Measurements from ENCODE around the gene UMODL1.
"Not testable (repeated sequence)": the region's sequence is repeated elsewhere in the genome, so short reads cannot be mapped to it uniquely, and the experiment has no call there.

Gene UMODL1

DNA sequence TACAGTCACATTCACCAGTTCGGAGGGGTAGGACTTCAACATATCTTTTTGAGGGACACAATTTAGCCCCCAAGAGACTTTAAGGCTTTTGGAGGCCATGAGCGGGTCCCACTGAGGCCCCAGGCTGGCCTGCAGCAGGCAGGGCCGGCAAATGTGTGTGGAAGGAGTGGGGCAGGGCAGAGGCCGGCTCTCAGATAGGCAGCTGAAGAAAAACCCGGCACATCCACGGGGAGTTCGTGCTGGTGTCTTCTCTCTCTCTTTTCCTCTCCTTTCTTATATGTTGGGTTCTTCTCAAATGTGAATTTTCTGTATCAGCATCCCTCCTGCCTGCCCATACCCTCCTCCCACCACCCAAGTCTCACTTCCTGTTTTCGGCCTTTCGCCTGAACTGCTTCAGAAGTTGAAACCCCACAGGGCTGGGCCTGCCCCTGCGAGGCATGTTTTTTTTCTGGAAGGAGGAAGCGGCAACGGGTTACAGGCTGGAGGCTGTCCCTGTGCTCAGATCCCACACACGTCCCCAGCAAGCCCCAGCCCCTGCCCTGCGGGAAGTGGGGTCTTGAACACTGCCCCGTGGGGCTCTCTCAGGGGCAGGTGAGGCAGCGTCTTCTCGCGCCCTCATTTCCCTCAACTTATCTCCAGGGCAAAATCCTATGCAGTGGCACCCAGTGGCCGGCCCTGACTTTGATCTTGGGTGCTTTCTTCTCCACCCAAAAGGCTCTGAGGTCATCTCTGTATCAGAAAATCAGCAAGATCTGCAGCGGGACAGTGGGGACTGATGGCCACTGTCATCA lies 9.7 kb upstream of the UMODL1 start:
- DNase-seq (ENCODE audit: low read depth): no peak

DNA sequence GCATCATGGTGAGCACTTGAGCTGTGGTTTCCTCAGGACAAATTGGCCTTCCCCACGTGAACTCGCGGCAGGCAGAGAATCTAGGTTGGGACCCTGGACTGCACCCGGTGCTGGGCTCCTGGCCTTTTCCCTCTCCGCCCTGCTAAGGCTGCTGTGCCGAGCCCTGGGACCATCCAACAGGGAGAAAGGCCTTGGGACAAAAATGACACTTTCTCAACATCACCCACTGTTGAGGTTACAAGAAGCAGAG lies 9.2 kb upstream of the UMODL1 start:
- no peak for DNase-seq (ENCODE audit: low read depth)

DNA sequence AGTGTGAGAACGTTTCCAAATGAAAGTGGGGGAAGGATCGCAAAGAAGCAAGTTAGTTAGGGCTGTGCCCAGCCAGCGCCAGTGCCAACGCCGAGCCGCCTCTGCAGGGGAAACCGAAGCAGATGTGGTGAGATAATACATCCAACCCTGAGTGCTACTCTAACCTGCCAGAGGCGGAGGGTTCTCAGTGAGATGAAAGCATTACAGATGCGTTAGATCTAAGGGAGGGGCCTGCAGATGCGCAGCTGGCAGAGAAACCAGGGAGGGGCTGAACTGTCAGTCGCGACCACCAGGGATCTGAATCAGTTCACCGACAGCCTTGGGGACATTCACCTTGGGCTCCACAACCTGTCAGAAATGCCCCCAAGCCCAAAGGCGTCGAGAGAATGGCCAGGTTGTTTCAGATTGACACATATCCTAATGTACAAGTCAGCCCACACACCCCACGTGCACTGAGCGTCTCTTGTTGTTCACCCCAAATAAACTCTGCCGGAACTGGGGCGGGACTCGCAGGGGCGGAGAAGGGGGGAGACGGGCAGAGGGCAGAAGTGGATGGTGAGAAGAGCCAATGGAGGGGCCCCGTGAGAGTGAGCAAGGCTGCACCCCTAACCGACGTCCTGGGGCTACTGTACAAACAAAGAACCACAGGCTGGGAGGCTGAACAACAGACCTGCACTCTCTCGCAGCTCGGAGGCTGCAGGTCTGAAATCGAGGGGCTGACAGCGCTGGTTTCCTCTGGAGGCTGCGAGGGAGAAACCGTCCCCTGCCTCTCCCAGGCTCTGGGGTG lies 8.7 kb upstream of the UMODL1 start:
- no peak for DNase-seq (ENCODE audit: low read depth)

- no peak for DNase-seq (ENCODE audit: low read depth)
These were observed 7.9 kb upstream of the UMODL1 start for GRCh38 chr21:42063191-42063570.

- no peak for DNase-seq (ENCODE audit: low read depth)
These were observed 7.3 kb upstream of the UMODL1 start for GRCh38 chr21:42063571-42064521.

GRCh38 chr21:42066521-42066920 lies 4.6 kb upstream of the UMODL1 start:
- no peak for DNase-seq (ENCODE audit: low read depth)

- no peak for DNase-seq (ENCODE audit: low read depth)
These were observed 3.4 kb upstream of the UMODL1 start for GRCh38 chr21:42067531-42068255.

GRCh38 chr21:42068256-42068545 lies 2.9 kb upstream of the UMODL1 start:
- DNase-seq (ENCODE audit: low read depth): no peak

DNA sequence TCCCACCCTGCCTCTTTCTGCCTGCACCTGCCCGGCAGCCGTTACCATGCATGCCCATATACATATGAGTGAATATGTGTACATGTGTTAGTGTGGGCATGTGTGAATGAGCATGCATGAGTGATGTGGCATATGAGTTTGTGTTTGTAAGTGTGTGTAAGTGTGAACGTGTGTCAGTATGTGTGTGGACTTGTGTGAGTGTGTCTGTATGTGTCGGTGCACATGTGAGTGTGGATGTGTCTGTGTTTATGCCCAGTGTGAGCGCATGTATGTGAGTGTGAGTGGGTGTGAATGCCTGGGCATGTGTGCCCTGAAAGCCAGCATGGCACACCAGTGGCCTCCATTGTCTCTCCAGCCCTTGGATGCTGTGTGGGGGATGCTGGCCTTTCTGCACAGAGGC lies 2.5 kb upstream of the UMODL1 start:
- no peak for DNase-seq (ENCODE audit: low read depth)

DNA sequence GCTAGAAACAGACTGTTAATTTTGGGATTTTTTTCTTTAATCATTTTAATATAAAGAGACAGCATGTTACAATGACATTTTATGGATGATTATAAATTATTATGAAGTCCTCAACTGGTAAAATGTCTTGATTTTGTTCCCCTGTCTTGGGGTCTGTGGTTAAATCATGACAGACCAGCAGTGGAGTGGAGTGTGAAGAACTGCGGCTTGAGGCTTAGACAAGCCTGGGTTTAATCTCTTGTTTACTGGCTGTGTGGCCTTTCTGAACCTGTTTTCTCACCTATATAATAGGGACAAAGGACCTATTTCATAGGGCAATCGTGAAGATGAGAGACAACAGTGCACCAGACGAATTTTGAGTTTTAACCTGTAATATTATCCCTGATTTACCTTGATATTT lies 1.8 kb upstream of the UMODL1 start:
- no peak for DNase-seq (ENCODE audit: low read depth)

DNA sequence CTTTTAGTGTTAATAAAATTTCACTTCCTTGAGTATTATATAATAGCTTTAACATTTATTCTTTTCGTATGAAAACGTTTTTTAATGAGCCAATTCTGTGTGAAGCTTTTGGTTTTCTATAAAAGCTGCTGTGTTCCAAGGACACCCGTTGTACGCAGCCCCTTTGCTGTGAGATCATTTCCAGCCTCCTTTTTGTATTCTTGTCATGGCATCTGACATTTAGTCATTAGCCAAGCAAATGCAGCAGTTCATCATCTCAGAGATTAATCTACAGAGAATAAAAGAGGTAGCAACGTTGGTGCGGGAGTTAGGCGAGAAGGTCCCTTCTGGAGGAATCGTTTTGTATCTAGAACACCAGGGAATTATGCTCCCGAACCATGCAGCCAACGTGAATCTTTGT lies 1.3 kb upstream of the UMODL1 start:
- DNase-seq (ENCODE audit: low read depth): no peak

DNA sequence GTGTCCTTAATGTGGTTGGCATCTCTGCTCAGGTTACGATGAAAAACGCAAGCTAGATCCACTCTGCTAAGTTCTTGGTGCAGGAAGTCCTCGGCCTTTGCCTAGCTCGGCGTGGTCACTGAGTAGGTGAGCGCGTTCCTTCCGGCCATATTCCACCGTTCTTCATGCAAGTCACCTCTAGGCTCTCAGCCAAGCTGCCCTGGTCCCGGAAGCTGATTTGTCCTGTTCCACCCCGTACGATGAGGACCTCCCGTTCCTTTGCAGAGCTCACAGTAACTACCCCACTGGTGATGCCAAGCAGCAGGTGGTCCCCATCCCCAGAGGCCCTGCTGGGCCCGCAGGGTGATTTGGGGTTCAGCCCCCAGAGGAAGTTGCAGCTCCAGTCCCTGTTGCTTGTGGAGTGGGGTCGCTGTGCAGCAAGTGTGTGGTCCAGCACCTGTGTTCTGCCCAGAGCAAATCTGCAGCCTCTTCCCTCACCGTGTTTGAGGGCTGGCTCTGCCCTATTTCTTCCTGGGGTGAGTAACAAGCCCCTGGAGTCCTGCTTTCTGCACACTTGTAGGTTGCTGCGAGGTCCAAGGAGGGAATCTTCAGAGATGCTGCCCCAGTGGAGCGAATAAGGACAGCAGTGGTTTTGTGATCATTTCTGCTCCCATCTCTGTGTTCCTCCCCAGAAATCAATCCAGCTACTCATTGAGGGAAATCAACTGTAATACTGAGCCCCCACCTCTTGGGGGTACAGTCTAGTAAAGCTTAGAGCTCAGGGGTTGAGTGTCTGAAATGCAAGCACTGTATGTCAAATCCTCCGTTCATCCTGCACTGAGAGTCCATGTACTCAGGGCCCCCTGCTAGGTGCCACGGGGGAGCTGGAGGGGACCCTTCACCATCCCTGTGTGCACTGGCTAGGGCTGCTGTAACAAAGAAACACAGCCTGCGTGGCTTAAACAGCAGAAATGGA lies 2.3 kb downstream of the UMODL1 start:
- no peak for DNase-seq (ENCODE audit: low read depth)

DNA sequence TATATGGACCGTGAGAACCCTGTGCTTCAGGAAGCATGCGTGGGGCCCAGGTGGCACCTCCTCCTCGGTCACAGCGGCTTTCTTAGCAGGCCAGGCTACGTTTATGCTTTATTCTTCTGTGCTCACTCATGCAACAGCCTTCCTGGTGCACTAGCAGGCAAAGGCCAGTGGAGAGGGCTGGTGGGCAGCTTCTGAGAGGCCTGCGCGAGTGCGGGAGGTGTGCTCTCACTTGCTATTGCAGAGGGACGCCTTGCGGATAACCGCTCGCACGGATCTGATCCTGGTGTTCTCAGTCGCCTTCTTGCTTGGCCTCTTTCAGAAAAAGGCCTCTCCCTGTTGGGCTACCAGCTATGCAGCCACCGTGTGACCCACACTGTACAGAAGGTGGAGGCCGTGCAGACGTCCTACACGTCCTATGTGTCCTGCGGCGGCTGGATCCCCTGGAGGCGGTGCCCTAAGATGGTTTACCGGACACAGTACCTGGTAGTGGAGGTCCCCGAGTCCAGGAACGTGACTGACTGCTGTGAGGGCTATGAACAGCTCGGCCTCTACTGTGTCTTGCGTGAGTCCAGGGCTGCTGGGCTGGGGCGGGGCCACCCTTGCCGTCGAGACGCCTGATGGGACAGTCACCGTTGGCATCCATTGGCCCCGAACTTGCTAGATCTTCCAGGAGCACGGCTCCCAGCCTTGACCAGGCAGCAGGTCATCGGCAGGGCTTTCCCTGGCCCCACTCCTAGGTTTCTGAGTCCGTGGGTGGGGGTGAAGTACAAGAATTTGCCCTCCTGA lies 4.8 kb downstream of the UMODL1 start:
- DNase-seq (ENCODE audit: low read depth): no peak

DNA sequence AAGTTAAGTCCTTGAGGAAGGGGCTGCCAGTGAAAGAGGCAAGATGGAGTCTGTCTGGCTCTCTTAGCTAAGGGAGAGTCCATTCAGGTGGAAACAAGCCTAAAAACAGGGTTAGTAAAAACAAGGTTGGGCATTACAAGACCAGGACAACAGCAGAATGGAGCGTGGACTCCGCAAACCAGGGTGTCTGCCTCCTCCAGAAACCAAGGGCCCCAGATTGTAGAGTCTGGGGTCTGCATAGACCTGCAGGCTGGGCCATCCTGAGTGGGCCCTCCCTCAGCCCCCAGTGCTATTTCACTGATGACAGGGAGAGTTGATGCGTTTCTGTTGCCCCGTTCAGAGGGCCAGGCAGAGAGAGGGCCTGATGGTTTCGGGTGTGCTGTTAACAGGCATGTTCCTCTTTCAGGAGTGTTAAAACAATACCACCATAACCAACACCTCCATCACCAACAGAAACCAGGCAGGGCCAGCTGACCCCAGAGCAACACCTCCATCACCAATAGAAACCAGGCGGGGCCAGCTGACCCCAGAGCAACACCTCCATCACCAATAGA lies 6.6 kb downstream of the UMODL1 start:
- DNase-seq (ENCODE audit: low read depth): not testable (repeated sequence)

- not testable (repeated sequence) for DNase-seq (ENCODE audit: low read depth)
These were observed 7.3 kb downstream of the UMODL1 start for GRCh38 chr21:42078247-42079007.

DNA sequence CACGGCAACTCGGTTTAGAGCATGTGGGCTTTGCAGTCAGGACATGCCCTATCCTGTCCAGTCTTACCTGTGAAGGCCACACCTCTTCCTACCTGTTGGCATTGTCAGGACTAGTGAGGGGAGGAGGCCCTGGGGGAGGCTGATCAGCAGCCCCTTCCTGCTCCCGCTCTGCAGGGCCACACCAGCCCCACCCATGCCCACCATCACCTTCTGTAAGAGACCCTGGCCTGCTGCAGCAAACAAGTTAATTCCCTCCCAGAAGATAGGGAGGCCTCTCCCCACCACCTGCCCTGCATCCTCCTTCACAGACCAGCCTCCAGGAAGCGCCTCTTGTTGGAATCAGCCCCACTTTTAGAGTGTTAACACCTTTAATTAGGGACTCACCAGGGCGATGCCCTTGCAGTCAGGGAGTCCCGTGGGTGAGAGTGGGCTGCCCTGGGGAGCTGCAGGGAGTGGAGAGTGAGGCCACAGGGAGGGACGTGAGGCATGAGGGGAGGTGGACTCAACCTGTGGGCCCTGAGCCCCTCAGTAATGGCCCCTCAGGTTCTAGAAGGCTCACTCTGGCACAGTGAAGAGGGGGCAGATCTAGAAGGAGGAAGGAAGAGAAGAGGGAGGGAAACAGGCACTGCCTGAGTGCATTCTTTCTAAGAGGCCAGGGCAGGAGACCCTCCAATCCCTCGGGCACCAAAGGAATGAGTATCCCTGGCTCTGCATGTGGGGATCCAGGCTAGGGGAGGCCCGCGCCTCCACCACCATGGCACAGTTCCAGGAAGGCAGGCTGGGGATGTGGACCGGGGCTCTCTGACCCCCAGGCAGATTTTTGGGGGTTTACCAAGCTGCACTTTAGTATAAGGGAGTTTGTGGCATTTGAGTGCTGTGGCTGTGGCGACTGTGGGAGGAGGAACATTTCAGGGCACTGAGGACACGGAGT lies 8.2 kb downstream of the UMODL1 start:
- DNase-seq (ENCODE audit: low read depth): no peak

DNA sequence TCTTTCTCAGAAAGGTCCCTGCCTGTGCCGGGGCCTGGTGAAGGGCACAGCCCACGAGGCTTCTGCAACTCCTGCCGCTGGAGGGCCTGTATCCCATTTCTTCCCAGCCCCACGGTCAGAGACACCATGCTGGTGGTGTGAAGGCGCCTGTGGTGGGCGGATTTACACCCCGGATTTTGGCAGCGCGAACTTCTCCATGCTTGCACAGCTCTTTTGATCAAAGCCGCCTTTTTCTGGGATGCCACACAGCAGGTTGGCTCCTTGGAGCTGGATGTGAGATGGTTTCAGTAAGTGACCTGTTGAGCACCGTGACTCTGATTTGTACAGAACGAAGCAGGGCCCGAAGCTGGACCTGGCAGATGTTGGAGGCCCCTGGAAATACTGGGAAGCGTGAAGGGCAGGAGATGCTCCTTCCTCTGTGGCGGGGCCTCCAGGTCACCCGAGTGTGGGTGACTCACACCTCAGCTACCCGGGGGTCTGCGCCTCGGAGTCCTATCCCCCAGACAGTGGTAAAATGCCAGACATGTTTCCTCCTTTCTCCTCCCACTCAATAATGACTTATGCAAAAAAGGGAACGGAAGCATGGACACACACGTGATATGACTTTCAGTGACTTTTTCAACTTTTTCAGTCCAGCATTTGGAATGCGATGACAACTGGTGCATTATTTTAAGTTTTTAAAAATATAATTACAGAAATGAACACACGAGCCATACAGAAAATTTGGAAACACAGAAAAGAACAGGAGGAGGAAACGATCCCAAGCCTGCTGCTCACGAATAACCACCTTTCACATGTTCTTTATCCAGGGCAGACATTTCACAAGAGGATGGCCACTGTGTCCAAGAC lies 9.0 kb downstream of the UMODL1 start:
- no peak for DNase-seq (ENCODE audit: low read depth)
